Liver (tissue), 9 donors: Measurements from ENCODE around the gene RBM27. TPM values are rescaled to one million over a fixed set of nuclear protein-coding genes. Genes with fewer than 3 reads are reported as not detected.
"Not testable (repeated sequence)": the region's sequence is repeated elsewhere in the genome, so short reads cannot be mapped to it uniquely, and the experiment has no call there.

ENCODE experiments used
- DNase-seq: peaks from one replicate; pipeline ENCODE4 v3.0.0-alpha.2; 2017; ENCODE audit warnings: low spot score
- H3K27ac ChIP-seq, 2 donors: one replicate each; pipeline ENCODE4 v1.7.0; 2013; ENCODE audit warnings: inconsistent platforms in 2 of 2, low read length in 2 of 2, control low read depth in 1 of 2, low read depth in 1 of 2, mild to moderate bottlenecking in 1 of 2
- H3K27me3 ChIP-seq, 4 donors: one replicate each; pipeline versions ENCODE4 v1.6.1 to v1.7.0; 2013; ENCODE audit warnings: low read length in 3 of 4, inconsistent platforms in 1 of 4, mild to moderate bottlenecking in 1 of 4, moderate library complexity in 1 of 4; ENCODE audit not compliant: control insufficient read depth in 4 of 4, insufficient read depth in 4 of 4
- H3K36me3 ChIP-seq, 4 donors: one replicate each; pipeline versions ENCODE4 v1.6.1 to v1.7.0; 2013; ENCODE audit warnings: low read length in 3 of 4, mild to moderate bottlenecking in 3 of 4, low read depth in 1 of 4, moderate library complexity in 1 of 4; ENCODE audit not compliant: control insufficient read depth in 4 of 4, insufficient read depth in 3 of 4
- H3K4me1 ChIP-seq, 4 donors: one replicate each; pipeline versions ENCODE4 v1.6.1 to v1.7.0; 2013; ENCODE audit warnings: low read length in 3 of 4, mild to moderate bottlenecking in 3 of 4, moderate library complexity in 1 of 4; ENCODE audit not compliant: control insufficient read depth in 4 of 4, insufficient read depth in 4 of 4
- H3K4me3 ChIP-seq, 3 donors: one replicate each; pipeline versions ENCODE4 v1.6.1 to v1.7.0; 2013; ENCODE audit warnings: low read length in 3 of 3, control low read depth in 1 of 3, low read depth in 1 of 3, mild to moderate bottlenecking in 1 of 3
- H3K9ac ChIP-seq, 2 donors: one replicate each; pipeline ENCODE4 v1.7.0; 2013; ENCODE audit warnings: low read length in 2 of 2, mild to moderate bottlenecking in 2 of 2, moderate library complexity in 2 of 2, control low read depth in 1 of 2, low read depth in 1 of 2
- H3K9me3 ChIP-seq, 4 donors: one replicate each; pipeline versions ENCODE4 v1.6.1 to v1.7.0; 2013; ENCODE audit warnings: low read length in 3 of 4; ENCODE audit not compliant: control insufficient read depth in 4 of 4
- EGR1 ChIP-seq, 2 donors: IDR thresholded peaks; 2 replicates each; pipeline ENCODE4 v1.6.1; 2016 to 2018; ENCODE audit warnings: antibody characterized with exemption in 2 of 2, low read depth in 2 of 2
- FOXA1 ChIP-seq: IDR thresholded peaks from 2 replicates; pipeline ENCODE4 v1.6.1; 2016; ENCODE audit warnings: antibody characterized with exemption
- FOXA2 ChIP-seq: IDR thresholded peaks from 2 replicates; pipeline ENCODE4 v1.6.1; 2016; ENCODE audit warnings: antibody characterized with exemption
- GABPA ChIP-seq, 2 donors: IDR thresholded peaks in 1 of 2; conservative IDR thresholded peaks in 1 of 2; 2 replicates each; pipeline ENCODE4 v1.6.1; 2016; ENCODE audit warnings: antibody characterized with exemption in 2 of 2, mild to moderate bottlenecking in 1 of 2, moderate library complexity in 1 of 2
- HNF4A ChIP-seq, 2 donors: conservative IDR thresholded peaks; 2 replicates each; pipeline ENCODE4 v1.6.1; 2016; ENCODE audit warnings: antibody characterized with exemption in 2 of 2, mild to moderate bottlenecking in 2 of 2
- HNF4G ChIP-seq: IDR thresholded peaks from 2 replicates; pipeline ENCODE4 v1.6.1; 2016; ENCODE audit warnings: antibody characterized with exemption
- NR2F2 ChIP-seq: IDR thresholded peaks from 2 replicates; pipeline ENCODE4 v1.6.1; 2016; ENCODE audit warnings: antibody characterized with exemption
- RAD21 ChIP-seq, 2 donors: IDR thresholded peaks; 2 replicates each; pipeline ENCODE4 v1.6.1; 2016; ENCODE audit warnings: antibody characterized with exemption in 2 of 2, mild to moderate bottlenecking in 2 of 2
- RXRA ChIP-seq, 2 donors: IDR thresholded peaks; 2 replicates each; pipeline ENCODE4 v1.6.1; 2017 to 2018; ENCODE audit warnings: antibody characterized with exemption in 2 of 2, mild to moderate bottlenecking in 1 of 2
- SP1 ChIP-seq: IDR thresholded peaks from 2 replicates; pipeline ENCODE4 v1.6.1; 2018; ENCODE audit warnings: antibody characterized with exemption, mild to moderate bottlenecking
- TAF1 ChIP-seq: conservative IDR thresholded peaks from 2 replicates; pipeline ENCODE4 v1.6.1; 2016; ENCODE audit warnings: antibody characterized with exemption, mild to moderate bottlenecking
- YY1 ChIP-seq: IDR thresholded peaks from 2 replicates; pipeline ENCODE4 v1.6.1; 2016; ENCODE audit warnings: antibody characterized with exemption, mild to moderate bottlenecking
- WGBS: extraction: QIAGEN DNeasy Blood & Tissue Kit; methylation state at CpG from one replicate; pipeline ENCODE4 v1.1.7; 2013; 5-methylcytosine and 5-hydroxymethylcytosine counted together
- polyA plus RNA-seq, 2 donors: library from polyadenylated mRNA; stranded (reverse) in 1 of 2; unstranded in 1 of 2; fragments of 200-250 nt in 1 of 2; fragments of >200 nt in 1 of 2; fragmentation: Nextera tagmentation in 1 of 2; extraction: Ambion mirVana in 1 of 2; gene quantifications; one replicate each; pipeline versions ENCODE4 v1.2.1 to v1.2.3, GENCODE V29; 2013 to 2015
- total RNA-seq, 2 donors: library from RNA; depleted of rRNA; stranded (reverse); fragments of >200 nt; gene quantifications; one replicate each; pipeline ENCODE4 v1.2.3, GENCODE V29; 2014
- TF ChIP-seq, protein P1 (sequence below): IDR thresholded peaks from 2 replicates; pipeline ENCODE4 v1.6.1; 2016; ENCODE audit warnings: antibody characterized with exemption, mild to moderate bottlenecking
- TF ChIP-seq, protein P2 (sequence below): IDR thresholded peaks from 2 replicates; pipeline ENCODE4 v1.6.1; 2016; ENCODE audit warnings: antibody characterized with exemption
- donor health status: healthy.
- donor health status: healthy.
- donor health status: healthy.
- donor health status: healthy.
- donor health status: healthy.

The RBM27 gene
- total and polyA plus RNA-seq, 4 donors = 2.7 to 16.7 (median 9.7) TPM

DNA sequence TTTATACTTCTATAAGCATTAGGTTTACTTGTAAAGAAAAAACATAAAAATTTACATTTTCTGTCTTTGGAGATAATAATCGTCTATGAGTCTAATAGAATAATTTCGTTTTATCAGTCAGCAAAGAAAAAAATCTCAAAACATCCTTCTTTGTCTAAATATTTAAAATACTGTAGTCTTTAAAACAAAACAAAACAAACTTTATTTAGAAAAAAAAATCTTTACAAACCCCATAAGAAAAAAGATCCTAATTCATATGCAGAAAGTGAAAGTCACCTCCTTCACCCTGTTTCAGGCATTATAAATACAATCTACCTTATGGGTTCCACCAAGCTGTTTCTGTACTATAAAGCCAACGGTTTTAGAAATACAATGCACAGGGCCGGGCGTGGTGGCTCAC lies 26.6 kb upstream of the RBM27 start:
- DNase-seq = no peak
- Histone ChIP-seq H3K9ac (no peak overlapping the region), H3K27ac (no peak overlapping the region), H3K9me3 (no peaks in the 10 kb centered on the region), H3K27me3 (no peaks in the 10 kb centered on the region), H3K4me1 (peaks cover 0 to 6% (median 2%) of the 10 kb centered on the region in 4 donors), H3K36me3 (peaks cover 0 to 5% (median 5%) of the 10 kb centered on the region in 4 donors), H3K4me3 (no peak overlapping the region)
- no peak for TF ChIP-seq GABPA (IDR thresholded peaks at IDR 0.05 in 1 of 2, conservative IDR thresholded peaks at IDR 0.05 in 1 of 2)
- no peak for TF ChIP-seq FOXA1
- no peak for TF ChIP-seq NR2F2
- TF ChIP-seq RAD21 (IDR thresholded peaks at IDR 0.05) = no peak
- TF ChIP-seq HNF4A (conservative IDR thresholded peaks at IDR 0.05) = no peak
- no peak for TF ChIP-seq TAF1
- TF ChIP-seq YY1 = no peak
- no peak for TF ChIP-seq RXRA (IDR thresholded peaks at IDR 0.05)
- TF ChIP-seq, protein P1, sequence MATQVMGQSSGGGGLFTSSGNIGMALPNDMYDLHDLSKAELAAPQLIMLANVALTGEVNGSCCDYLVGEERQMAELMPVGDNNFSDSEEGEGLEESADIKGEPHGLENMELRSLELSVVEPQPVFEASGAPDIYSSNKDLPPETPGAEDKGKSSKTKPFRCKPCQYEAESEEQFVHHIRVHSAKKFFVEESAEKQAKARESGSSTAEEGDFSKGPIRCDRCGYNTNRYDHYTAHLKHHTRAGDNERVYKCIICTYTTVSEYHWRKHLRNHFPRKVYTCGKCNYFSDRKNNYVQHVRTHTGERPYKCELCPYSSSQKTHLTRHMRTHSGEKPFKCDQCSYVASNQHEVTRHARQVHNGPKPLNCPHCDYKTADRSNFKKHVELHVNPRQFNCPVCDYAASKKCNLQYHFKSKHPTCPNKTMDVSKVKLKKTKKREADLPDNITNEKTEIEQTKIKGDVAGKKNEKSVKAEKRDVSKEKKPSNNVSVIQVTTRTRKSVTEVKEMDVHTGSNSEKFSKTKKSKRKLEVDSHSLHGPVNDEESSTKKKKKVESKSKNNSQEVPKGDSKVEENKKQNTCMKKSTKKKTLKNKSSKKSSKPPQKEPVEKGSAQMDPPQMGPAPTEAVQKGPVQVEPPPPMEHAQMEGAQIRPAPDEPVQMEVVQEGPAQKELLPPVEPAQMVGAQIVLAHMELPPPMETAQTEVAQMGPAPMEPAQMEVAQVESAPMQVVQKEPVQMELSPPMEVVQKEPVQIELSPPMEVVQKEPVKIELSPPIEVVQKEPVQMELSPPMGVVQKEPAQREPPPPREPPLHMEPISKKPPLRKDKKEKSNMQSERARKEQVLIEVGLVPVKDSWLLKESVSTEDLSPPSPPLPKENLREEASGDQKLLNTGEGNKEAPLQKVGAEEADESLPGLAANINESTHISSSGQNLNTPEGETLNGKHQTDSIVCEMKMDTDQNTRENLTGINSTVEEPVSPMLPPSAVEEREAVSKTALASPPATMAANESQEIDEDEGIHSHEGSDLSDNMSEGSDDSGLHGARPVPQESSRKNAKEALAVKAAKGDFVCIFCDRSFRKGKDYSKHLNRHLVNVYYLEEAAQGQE = no peak
- TF ChIP-seq FOXA2 = no peak
- TF ChIP-seq HNF4G = no peak
- TF ChIP-seq, protein P2, sequence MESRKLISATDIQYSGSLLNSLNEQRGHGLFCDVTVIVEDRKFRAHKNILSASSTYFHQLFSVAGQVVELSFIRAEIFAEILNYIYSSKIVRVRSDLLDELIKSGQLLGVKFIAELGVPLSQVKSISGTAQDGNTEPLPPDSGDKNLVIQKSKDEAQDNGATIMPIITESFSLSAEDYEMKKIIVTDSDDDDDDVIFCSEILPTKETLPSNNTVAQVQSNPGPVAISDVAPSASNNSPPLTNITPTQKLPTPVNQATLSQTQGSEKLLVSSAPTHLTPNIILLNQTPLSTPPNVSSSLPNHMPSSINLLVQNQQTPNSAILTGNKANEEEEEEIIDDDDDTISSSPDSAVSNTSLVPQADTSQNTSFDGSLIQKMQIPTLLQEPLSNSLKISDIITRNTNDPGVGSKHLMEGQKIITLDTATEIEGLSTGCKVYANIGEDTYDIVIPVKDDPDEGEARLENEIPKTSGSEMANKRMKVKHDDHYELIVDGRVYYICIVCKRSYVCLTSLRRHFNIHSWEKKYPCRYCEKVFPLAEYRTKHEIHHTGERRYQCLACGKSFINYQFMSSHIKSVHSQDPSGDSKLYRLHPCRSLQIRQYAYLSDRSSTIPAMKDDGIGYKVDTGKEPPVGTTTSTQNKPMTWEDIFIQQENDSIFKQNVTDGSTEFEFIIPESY = no peak
- no peak for TF ChIP-seq SP1
- TF ChIP-seq EGR1 (IDR thresholded peaks at IDR 0.05; ENCODE audit: low read depth in 2 of 2) = no peak
- WGBS = 96% methylated on average over 5 of the region's 5 CpGs

GRCh38 chr5:146179696-146180095 lies 23.7 kb upstream of the RBM27 start:
- Histone ChIP-seq H3K9me3 (no peaks in the 10 kb centered on the region), H3K4me1 (peaks cover 0 to 7% (median 2%) of the 10 kb centered on the region in 4 donors), H3K36me3 (peaks cover 0 to 5% (median 3%) of the 10 kb centered on the region in 4 donors), H3K9ac (no peak overlapping the region), H3K27me3 (no peaks in the 10 kb centered on the region), H3K4me3 (no peak overlapping the region), H3K27ac (no peak overlapping the region)
- no peak for TF ChIP-seq FOXA2
- TF ChIP-seq HNF4A (conservative IDR thresholded peaks at IDR 0.05) = no peak
- no peak for TF ChIP-seq SP1
- TF ChIP-seq EGR1 (IDR thresholded peaks at IDR 0.05; ENCODE audit: low read depth in 2 of 2) = no peak
- 89% methylated on average over 1 of the region's 1 CpG for WGBS
- no peak for DNase-seq

GRCh38 chr5:146183403-146183802 lies 20.0 kb upstream of the RBM27 start:
- H3K27ac ChIP-seq, DNase-seq, H3K9ac ChIP-seq, H3K4me1 ChIP-seq, H3K36me3 ChIP-seq, H3K27me3 ChIP-seq, H3K9me3 ChIP-seq: not testable (repeated sequence)
- peak overlapping the region in 2 of 3 donors; percentile 58 to 81 for H3K4me3 ChIP-seq
- 91% methylated on average over 21 of the region's 21 CpGs for WGBS
